Measurements from ENCODE around the gene PTBP3.

PTBP3 gene

DNA sequence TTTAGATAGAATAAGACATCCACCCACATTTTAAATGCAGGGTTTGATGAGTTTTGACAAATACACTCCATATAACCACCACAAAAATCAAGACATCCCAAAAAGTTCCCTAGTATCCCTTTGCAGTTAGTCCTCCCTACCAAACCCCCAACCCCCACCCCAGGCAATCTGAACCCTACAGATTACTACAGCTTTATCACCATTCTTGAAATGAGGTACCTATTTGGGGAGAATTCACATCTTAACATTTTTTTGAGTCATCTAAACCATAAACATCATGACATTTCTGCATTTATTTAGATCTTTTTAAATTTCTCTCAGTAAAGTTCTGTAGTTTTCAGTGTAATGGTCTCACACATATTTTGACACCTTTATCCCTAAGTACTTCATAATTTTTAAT lies 53.9 kb downstream of the PTBP3 start:
- Histone ChIP-seq H3K9ac (no peak overlapping the region), H3K4me1 (ENCODE audit: low read depth, poor library complexity, severe bottlenecking) (peaks cover 6% of the 10 kb centered on the region), H3K27ac (no peak overlapping the region), H3K27me3 (ENCODE audit: insufficient read depth, low read depth) (no peaks in the 10 kb centered on the region), H3K36me3 (ENCODE audit: insufficient read depth) (no peaks in the 10 kb centered on the region), H3K79me2 (ENCODE audit: insufficient read depth, low read depth) (peaks cover 6% of the 10 kb centered on the region; the same call in 1 of the 2 replicates), H3K4me2 (no peak overlapping the region), H2AFZ (ENCODE audit: low read depth) (no peak overlapping the region), H3K4me3 (IDR thresholded peaks at IDR 0.05; ENCODE audit: insufficient read depth, low read depth, low read length) (no peak overlapping the region), H4K20me1 (ENCODE audit: insufficient read depth) (no peaks in the 10 kb centered on the region)
- TF ChIP-seq, protein P1, sequence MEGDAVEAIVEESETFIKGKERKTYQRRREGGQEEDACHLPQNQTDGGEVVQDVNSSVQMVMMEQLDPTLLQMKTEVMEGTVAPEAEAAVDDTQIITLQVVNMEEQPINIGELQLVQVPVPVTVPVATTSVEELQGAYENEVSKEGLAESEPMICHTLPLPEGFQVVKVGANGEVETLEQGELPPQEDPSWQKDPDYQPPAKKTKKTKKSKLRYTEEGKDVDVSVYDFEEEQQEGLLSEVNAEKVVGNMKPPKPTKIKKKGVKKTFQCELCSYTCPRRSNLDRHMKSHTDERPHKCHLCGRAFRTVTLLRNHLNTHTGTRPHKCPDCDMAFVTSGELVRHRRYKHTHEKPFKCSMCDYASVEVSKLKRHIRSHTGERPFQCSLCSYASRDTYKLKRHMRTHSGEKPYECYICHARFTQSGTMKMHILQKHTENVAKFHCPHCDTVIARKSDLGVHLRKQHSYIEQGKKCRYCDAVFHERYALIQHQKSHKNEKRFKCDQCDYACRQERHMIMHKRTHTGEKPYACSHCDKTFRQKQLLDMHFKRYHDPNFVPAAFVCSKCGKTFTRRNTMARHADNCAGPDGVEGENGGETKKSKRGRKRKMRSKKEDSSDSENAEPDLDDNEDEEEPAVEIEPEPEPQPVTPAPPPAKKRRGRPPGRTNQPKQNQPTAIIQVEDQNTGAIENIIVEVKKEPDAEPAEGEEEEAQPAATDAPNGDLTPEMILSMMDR (conservative IDR thresholded peaks at IDR 0.05; ENCODE audit: low read depth, low read length): no peak

DNA sequence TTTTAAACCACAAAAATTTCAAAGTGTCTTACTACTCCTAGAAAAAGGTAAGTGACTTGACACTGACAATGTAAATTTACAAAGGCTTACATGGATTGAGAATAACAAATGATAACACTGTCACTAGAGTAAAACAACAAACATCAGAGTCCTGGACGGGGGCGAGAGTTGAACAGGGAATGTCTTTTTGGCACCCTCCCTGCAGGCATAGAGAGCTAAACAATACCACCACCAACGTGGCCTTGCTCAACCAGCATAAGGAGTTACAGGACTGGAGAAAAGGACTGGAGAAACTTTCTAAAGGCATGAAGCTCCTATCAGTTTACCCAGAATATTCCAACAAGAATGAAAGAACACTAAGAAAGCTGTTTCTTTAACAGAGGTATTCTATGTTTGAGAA lies 55.3 kb downstream of the PTBP3 start:
- Histone ChIP-seq H3K4me3 (IDR thresholded peaks at IDR 0.05; ENCODE audit: insufficient read depth, low read depth, low read length) (no peak overlapping the region), H3K27me3 (ENCODE audit: insufficient read depth, low read depth) (no peaks in the 10 kb centered on the region), H4K20me1 (ENCODE audit: insufficient read depth) (no peaks in the 10 kb centered on the region), H3K9ac (no peak overlapping the region), H3K27ac (no peak overlapping the region), H3K4me2 (no peak overlapping the region), H3K4me1 (ENCODE audit: low read depth, poor library complexity, severe bottlenecking) (peaks cover 7% of the 10 kb centered on the region), H3K36me3 (ENCODE audit: insufficient read depth) (no peaks in the 10 kb centered on the region), H2AFZ (ENCODE audit: low read depth) (no peak overlapping the region), H3K79me2 (ENCODE audit: insufficient read depth, low read depth) (peaks cover 6% of the 10 kb centered on the region; the same call in 1 of the 2 replicates)
- TF ChIP-seq, protein P1 (conservative IDR thresholded peaks at IDR 0.05; ENCODE audit: low read depth, low read length): no peak

DNA sequence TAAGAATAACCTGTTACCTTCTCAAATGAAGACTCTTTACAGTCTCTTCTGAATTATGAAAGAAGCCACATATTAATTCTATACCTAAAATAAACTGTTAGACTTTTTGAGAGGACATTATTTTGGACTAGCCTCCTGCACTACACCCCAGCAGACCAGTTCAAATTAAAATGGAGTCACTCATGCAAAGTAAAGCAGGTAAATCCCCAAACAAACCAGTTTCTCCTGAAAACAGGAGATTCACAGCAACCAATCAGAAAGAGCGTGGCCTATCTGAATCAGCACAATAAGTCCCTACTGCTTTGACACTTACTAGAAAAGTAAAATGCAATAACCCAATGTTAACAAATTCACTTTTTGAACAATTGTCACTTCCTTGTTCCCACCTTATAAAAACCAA lies 58.8 kb downstream of the PTBP3 start:
- Histone ChIP-seq H3K27me3 (ENCODE audit: insufficient read depth, low read depth) (no peaks in the 10 kb centered on the region), H3K4me3 (IDR thresholded peaks at IDR 0.05; ENCODE audit: insufficient read depth, low read depth, low read length) (no peak overlapping the region), H3K4me2 (no peak overlapping the region), H3K27ac (no peak overlapping the region), H3K36me3 (ENCODE audit: insufficient read depth) (no peaks in the 10 kb centered on the region), H3K4me1 (ENCODE audit: low read depth, poor library complexity, severe bottlenecking) (peaks cover 7% of the 10 kb centered on the region), H3K9ac (no peak overlapping the region), H2AFZ (ENCODE audit: low read depth) (no peak overlapping the region), H3K79me2 (ENCODE audit: insufficient read depth, low read depth) (peaks cover 6% of the 10 kb centered on the region; the same call in 1 of the 2 replicates), H4K20me1 (ENCODE audit: insufficient read depth) (no peaks in the 10 kb centered on the region)
- TF ChIP-seq, protein P1 (conservative IDR thresholded peaks at IDR 0.05; ENCODE audit: low read depth, low read length): no peak

DNA sequence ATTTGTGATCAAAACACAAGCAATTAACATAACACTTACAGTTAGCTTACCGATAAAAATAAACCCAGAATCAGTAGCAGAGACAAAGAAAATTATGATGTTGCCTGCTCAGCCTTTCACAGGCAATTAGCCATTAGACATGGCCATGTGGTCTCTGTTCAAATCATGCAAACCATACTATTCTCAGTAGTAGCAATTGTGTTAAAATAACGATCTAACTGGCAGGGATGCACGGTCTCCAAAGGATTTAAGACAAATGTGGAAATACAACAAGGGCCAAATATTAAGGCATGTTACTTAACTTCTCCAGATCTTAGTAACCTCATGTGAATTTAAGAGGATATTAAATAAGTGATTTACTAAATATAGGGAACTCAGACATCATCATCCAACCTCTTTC lies 59.5 kb downstream of the PTBP3 start:
- no peak overlapping the region for H2AFZ ChIP-seq (ENCODE audit: low read depth)
- no peaks in the 10 kb centered on the region for H4K20me1 ChIP-seq (ENCODE audit: insufficient read depth)
- no peak overlapping the region for H3K4me2 ChIP-seq
- H3K79me2 ChIP-seq (ENCODE audit: insufficient read depth, low read depth): peaks cover 6% of the 10 kb centered on the region; the same call in 1 of the 2 replicates
- H3K36me3 ChIP-seq (ENCODE audit: insufficient read depth): no peaks in the 10 kb centered on the region
- no peak overlapping the region for H3K27ac ChIP-seq
- H3K9ac ChIP-seq: no peak overlapping the region
- no peaks in the 10 kb centered on the region for H3K27me3 ChIP-seq (ENCODE audit: insufficient read depth, low read depth)
- H3K4me1 ChIP-seq (ENCODE audit: low read depth, poor library complexity, severe bottlenecking): peaks cover 7% of the 10 kb centered on the region
- TF ChIP-seq, protein P1 (conservative IDR thresholded peaks at IDR 0.05; ENCODE audit: low read depth, low read length): no peak
- H3K4me3 ChIP-seq (IDR thresholded peaks at IDR 0.05; ENCODE audit: insufficient read depth, low read depth, low read length): no peak overlapping the region
